Gastroesophageal sphincter (tissue), 3 donors: ENCODE data around the gene RAE1.

Experiments
- POLR2A ChIP-seq, 2 donors: fragments of 450-650 bp; IDR thresholded peaks; one replicate each; pipeline ENCODE4 v1.6.1; 2017; ENCODE audit warnings: antibody characterized with exemption in 2 of 2, mild to moderate bottlenecking in 2 of 2, moderate library complexity in 1 of 2
- TF ChIP-seq, protein P1 (sequence below), 4 experiments: fragments of 200-600 bp in 2 of 4; fragments of 450-650 bp in 2 of 4; sonication (generic) in 1 of 4; IDR thresholded peaks; one replicate each; pipeline ENCODE4 v1.5.1; 2017 to 2019; ENCODE audit warnings: antibody characterized with exemption in 4 of 4, mild to moderate bottlenecking in 2 of 4, moderate library complexity in 2 of 4

DNA sequence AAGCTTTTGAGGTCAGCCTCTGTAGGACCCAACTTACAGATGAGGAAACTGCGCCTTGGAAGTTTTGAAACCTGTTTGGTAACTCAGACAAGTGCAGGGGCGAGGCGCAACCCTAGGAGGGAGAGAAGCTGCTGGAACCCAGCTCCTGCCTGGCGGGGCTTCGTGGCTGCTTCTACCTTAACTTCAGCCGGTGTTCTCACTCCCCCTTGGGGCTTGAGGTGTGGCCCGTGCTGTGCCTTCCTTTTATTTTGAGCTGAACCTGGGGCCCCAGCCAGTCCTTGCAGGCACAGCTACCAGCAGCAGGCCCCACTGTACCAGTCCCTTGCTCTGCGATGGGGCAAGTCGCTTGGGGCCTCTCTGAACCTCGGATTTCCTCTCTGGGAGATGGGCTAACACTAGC is 52.2 kb downstream of the RAE1 start:
- TF ChIP-seq, protein P1, sequence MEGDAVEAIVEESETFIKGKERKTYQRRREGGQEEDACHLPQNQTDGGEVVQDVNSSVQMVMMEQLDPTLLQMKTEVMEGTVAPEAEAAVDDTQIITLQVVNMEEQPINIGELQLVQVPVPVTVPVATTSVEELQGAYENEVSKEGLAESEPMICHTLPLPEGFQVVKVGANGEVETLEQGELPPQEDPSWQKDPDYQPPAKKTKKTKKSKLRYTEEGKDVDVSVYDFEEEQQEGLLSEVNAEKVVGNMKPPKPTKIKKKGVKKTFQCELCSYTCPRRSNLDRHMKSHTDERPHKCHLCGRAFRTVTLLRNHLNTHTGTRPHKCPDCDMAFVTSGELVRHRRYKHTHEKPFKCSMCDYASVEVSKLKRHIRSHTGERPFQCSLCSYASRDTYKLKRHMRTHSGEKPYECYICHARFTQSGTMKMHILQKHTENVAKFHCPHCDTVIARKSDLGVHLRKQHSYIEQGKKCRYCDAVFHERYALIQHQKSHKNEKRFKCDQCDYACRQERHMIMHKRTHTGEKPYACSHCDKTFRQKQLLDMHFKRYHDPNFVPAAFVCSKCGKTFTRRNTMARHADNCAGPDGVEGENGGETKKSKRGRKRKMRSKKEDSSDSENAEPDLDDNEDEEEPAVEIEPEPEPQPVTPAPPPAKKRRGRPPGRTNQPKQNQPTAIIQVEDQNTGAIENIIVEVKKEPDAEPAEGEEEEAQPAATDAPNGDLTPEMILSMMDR (IDR thresholded peaks at IDR 0.05), result no peak
- TF ChIP-seq POLR2A (IDR thresholded peaks at IDR 0.05), result no peak
